Neural cell (in vitro differentiated cells): Measurements from ENCODE around the gene SIMC1.
"Not testable (repeated sequence)": the region's sequence is repeated elsewhere in the genome, so short reads cannot be mapped to it uniquely, and the experiment has no call there.

Experiments
- CTCF ChIP-seq: fragments of 450-650 bp; IDR thresholded peaks from 2 replicates; pipeline ENCODE4 v1.5.1; 2014; ENCODE audit warnings: antibody characterized with exemption, mild to moderate bottlenecking, moderate library complexity; ENCODE audit not compliant: poor library complexity, severe bottlenecking
- EZH2 ChIP-seq: fragments of 200-600, 300-800 bp; shearing (Covaris generic), sonication (generic); IDR thresholded peaks from 2 replicates; pipeline ENCODE4 v1.6.1; 2014; ENCODE audit warnings: antibody characterized with exemption, low read length, borderline replicate concordance, mild to moderate bottlenecking; ENCODE audit not compliant: insufficient read depth, poor library complexity, severe bottlenecking
- MXI1 ChIP-seq: fragments of 450-650 bp; conservative IDR thresholded peaks from 2 replicates; pipeline ENCODE4 v1.6.1; 2014; ENCODE audit warnings: antibody characterized with exemption, mild to moderate bottlenecking; ENCODE audit not compliant: poor library complexity, severe bottlenecking

GRCh38 chr5:176253370-176254065 lies 15.3 kb downstream of the SIMC1 start:
- not testable (repeated sequence) for TF ChIP-seq CTCF, MXI1, EZH2
